ENCODE results near the gene SEMA4C.

SEMA4C gene

DNA sequence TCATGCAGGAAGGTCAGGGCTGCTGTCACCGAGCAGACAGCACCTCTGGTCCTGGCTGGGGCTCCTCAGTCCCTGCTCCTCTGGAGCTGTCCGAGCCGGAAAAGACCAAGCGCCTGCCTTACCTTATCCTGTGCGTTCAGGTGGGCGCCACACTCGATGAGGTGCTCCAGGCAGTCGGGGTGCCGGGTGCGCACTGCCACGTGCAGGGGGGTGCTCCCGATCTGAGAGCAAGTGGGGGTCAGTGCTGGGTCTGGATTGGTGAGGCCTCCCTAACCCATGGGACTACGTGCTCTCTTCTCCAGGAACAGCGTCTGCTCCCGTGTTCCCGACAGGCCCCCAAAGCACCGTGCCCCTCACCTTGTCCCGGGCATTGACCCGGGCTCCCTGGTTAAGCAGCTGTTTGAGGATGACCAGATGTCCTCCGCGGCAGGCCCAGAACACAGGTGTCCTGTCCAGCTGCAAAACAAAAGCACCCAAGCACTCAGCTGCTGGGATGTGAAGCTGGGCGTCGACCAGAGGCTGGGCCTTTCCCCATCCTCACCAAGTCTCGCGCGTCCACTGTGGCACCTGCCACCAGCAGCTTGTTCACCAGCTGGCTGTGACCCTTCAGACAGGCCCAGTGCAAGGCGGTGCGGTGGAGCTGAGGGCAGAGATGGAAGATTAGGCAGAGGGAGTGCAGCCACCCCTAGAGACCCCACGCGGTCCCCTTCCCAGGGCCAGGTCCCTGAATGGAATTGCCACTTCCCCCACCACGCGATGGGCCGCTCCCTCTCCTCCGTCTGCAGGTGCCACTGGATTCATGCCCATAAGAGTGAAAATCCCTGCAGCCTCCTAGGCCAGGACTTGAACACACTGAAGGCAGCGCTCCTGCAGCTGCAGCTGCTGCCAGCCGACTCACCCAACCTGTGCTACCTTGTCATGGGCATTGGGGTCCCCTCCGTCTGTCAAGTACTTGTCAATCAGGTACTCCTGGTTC is 29.7 kb downstream of the SEMA4C start:
- peak; percentile 72 for DNase-seq

- no peak for DNase-seq
Observed at GRCh38 chr2:96839293-96839874, 30.5 kb downstream of the SEMA4C start.

DNA sequence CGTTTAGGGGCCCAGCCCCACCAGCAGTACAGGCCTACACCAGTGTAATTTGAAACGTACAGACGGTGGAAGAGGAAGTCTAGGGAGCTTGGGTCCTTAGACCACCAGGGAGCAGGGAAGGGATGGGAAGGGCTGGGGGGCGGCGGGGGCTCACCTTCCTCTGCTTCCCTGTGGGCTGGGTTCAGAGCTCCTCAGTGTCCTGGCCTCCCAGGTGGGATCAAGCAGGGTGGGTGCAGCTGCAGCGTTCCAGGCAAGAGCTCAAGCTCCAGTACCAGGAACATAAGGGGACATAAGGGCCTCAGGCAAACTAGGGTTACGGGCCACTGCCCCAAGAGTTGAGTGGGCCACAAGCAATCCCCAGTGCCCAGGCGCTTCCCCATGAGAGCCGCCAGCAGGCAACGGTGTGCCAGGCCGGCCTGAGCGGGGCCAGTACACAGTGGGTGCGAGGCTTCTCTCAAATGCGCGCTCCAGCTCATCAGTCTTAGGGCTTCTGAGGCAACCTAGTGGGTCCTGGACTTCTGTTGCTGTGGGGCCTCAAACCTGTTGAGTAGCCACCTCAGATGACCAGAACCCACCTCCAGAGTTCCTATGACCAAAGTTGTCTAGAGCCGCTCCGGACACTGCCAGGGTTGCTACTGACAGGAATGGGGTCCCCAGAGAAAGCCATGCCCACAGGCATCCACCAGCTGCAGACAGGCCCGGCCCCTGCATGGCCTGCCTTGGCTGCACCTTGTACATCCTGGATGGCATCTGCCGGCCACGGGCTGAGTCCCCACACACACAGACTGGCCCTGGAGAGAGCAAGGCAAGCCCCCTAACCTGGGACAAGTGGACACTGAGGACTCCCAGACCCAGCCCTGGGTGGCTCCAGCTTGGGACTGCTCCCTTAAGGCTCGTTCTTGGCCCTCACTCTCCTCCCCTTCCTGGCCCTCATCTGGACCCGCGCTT is 31.3 kb downstream of the SEMA4C start:
- no peak for DNase-seq

- DNase-seq: no peak
Observed at GRCh38 chr2:96837575-96837974, 32.3 kb downstream of the SEMA4C start.

GRCh38 chr2:96835830-96836229 is 34.0 kb downstream of the SEMA4C start:
- no peak for DNase-seq

- peak; percentile 99 for DNase-seq
Observed at GRCh38 chr2:96832754-96833507, 36.9 kb downstream of the SEMA4C start.

DNA sequence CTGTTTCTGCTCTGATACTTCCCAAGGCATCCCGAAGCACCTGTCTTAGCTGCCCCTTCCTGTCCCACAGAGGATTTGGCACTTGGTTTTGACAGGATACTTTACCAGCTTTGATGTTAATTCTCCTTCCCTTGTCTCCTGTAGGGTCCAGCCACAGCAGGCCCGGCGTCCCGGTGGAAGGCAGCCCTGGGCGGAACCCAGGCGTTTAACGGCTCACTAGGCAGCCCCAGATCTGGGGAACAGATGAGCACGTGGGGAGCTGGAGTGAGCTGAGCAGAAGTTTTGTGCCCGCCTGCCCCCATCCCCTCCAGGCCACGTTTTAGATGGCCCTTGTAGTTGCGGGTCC is 37.5 kb downstream of the SEMA4C start:
- DNase-seq: no peak

DNA sequence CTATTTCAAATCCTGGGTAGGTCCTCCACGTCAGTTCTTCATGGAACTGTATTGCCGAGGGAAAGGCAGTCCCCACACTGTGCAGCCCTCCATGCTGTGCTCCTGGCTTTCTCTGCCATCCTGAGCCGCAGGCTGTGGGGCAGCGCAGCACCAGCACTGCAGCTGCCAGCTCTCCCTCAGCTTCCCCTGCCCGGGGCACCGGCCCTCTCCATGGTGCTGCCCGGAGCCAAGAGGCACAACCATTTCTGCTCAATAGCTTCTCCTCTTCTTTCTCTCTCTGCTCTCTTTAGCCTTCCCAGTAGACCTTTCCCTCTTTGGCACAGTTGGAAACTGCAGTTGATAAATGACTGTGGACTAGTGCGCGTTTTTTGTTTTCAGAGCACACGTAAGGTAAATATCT is 38.2 kb downstream of the SEMA4C start:
- peak; percentile 36 for DNase-seq

- DNase-seq: no peak
Observed at GRCh38 chr2:96830044-96830562, 39.8 kb downstream of the SEMA4C start.

GRCh38 chr2:96828874-96829273 is 41.0 kb downstream of the SEMA4C start:
- no peak for DNase-seq

DNA sequence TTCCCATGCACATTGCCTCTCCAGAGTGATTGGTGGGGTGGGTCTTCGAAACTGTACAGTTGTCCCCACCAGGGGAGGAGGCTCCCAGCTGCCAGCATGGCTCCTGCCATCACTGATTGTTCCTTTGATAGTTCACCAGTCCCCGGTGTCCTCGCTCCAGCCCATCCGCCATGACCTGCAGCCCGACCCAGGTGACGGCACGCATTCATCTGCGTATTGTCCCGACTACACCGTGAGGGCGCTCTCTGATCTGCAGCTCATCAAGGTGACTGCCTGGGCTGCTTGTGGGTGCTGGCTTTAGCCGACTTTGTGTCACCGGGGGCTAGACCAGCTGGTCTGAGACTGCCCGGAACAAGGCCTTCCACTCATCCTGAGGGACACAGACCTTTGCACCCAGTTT is 41.4 kb downstream of the SEMA4C start:
- DNase-seq: no peak

GRCh38 chr2:96826546-96827278 is 43.2 kb downstream of the SEMA4C start:
- no peak for DNase-seq

- no peak for DNase-seq
Observed at GRCh38 chr2:96825057-96825456, 44.8 kb downstream of the SEMA4C start.

- DNase-seq: no peak
Observed at GRCh38 chr2:96824079-96824870, 45.6 kb downstream of the SEMA4C start.

GRCh38 chr2:96823198-96823597 is 46.7 kb downstream of the SEMA4C start:
- no peak for DNase-seq

- no peak for DNase-seq
Observed at GRCh38 chr2:96822786-96823185, 47.1 kb downstream of the SEMA4C start.

DNA sequence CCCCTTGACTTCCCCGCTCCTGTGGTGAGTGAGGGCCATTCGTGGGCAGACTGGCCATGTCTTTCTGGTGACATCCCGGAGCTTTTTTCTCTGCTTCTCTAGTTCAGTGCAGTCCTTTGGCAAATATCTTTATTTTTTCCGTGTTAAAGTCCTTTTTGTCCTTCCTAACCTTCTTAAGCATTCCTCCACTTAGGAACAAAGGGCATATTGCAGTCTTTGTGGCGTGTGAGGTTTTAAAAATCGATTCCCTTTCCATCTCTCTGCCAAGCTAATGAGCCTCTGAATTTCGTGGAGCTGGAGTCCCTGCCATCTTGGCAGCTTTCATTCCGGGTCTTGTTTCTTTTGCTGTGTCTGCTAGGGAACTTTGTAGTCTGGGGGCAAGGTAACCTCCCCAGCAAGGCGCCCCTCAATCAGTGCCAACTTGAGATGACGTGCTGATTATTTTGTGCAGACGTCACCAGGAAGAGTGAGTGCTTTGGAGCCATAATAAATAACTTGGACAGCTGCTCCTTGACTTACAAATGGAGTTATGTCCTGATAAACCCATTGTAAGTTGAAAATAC is 48.7 kb downstream of the SEMA4C start:
- DNase-seq: no peak

DNA sequence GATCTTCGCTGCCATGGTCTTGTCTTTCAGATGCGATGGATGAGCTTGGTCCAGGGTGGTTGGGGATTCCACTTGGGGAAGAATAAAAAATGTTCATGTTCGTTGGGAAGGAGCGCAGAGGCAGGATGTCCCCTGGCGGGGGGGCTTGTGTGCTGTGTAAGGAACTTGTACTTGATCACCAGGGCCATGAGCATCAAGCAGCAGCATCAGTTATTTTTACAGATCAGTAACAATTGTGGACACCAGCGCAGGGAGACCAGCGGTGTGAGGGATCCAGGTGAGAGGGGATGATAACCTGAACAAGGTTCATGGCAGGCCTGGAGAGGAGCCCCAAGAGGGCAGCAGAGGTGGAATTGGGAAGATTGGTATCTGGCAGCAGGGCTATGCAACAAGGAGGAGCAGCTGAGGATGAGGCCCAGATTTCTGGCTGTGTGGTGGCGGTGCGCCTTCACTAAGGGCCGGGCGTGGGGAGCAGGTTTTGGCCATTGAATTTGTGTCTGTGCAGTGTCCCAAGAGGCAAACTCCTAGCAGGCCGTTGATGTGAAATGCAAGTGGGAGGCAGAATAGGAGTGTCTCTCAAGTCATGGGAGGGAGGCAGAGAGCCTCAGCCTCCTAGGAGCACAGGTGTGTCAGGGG is 49.9 kb downstream of the SEMA4C start:
- DNase-seq: no peak

DNA sequence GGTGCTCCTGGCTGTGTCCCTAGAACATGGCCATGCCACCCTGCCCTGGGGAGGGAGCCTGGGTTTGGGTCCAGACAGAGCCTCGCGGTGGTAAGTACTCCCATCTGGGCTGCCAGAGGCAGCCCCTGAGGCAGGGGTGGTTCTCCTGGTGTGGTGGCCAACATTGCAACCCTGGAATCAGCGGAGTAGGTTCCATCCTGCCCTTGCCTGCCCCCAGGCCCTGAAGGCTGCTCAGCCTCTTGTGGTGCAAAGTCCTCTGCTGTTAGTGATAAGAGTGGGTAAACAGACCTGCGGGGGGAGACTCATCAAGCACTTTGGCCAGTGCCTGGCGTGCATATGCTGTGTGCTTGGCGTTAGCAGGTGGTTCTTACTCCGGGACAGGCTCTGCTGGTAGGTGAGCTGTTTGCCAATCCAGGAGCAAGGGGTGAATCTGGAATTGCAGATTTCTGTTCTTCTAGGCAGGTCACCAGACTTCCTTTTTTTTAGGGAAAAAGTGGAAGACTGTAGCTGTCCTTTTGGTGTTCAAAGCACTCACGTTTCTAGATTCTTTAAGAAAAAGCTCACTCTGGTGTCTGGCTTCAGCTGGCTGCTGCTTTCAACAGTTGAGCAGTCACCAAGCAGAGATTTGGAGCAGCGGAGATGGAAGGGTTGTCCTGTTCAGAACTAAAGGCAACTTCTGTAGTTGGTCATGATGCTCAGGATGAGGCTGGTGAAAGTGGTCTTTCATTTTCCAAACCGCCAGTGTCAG is 50.6 kb downstream of the SEMA4C start:
- peak; percentile 95 for DNase-seq

Data from DMS53 (cell line).